K562 treated with DMSO at 1 percent for 48 hours (cell line): Measurements from ENCODE around the gene PLD5. TPM values are rescaled to one million over a fixed set of nuclear protein-coding genes. Genes with fewer than 3 reads are reported as not detected.

Experiments used
- total RNA-seq: library from RNA; unstranded; fragments of 300-600 nt; gene quantifications from 2 replicates; pipeline ENCODE4 v1.2.3, GENCODE V29; 2022; ENCODE audit warnings: low replicate concordance; ENCODE audit errors: extremely low read depth

PLD5 gene
- not detected in 2 replicates for total RNA-seq

DNA sequence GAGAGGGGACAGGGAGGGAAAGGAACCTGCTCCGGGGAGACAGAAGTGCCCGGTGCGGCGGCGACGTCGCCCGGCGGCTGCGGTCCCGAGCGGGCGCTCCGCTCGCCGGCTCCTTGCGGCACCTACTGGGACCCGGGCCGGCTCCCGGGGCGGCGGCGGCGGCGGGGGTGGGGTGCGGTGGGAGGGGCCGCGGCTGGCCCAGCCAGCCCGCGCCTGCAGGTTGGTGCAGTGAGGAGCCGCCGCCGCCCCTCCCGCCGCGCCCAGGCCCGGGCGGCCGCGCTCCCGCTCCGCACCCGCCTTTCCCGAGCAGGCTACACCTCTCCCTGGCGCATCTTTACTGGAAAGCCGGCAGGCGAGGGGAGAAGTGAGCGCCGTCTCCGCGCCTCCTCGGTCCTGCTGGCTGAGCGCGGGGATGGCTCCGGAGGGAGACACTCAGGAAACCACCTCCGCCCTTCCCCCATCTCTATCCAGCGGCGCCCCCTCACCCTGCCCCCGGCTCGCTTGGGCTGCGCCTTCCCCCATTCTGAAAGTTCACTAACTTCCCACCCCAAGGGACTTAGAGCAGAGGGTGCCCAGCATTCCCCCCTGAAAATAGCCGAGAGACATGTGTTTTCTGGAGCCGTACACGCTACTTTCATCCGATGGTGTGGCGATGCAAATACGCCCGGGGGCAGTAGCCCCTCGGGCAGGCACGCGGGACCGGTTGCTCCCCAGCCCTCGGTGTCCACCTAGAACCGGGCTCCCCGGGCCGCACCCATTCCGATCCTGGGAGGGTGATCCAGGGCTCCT lies at the start of gene PLD5:
Gene PLD5, minus strand, starts transcription at position 127 of the 789 bp plus-strand sequence.

